GM06990 (cell line): Measurements from ENCODE around the gene RAB6C.
"Not testable (repeated sequence)": the region's sequence is repeated elsewhere in the genome, so short reads cannot be mapped to it uniquely, and the experiment has no call there.

Experiments used
- DNase-seq: peaks from one replicate; pipeline ENCODE4 v3.0.0-alpha.2; 2011; ENCODE audit not compliant: insufficient read length; ENCODE audit errors: extremely low read depth
- H3K27me3 ChIP-seq: replicated peaks from 2 replicates; pipeline ENCODE4 v1.6.0; 2011; ENCODE audit warnings: low read length; ENCODE audit not compliant: control insufficient read depth, insufficient read depth
- H3K36me3 ChIP-seq: 2 replicates; pipeline ENCODE4 v1.5.1; 2011; ENCODE audit warnings: low read length; ENCODE audit not compliant: control insufficient read depth, insufficient read depth
- H3K4me3 ChIP-seq: replicated peaks from 2 replicates; pipeline ENCODE4 v1.5.1; 2011; ENCODE audit warnings: low read depth, mild to moderate bottlenecking, control low read depth, low read length
- CTCF ChIP-seq: IDR thresholded peaks from 2 replicates; pipeline ENCODE4 v1.5.1; 2011; ENCODE audit warnings: low read length, control low read depth, mild to moderate bottlenecking, inconsistent platforms; ENCODE audit not compliant: insufficient read depth, poor library complexity, severe bottlenecking

The RAB6C gene

DNA sequence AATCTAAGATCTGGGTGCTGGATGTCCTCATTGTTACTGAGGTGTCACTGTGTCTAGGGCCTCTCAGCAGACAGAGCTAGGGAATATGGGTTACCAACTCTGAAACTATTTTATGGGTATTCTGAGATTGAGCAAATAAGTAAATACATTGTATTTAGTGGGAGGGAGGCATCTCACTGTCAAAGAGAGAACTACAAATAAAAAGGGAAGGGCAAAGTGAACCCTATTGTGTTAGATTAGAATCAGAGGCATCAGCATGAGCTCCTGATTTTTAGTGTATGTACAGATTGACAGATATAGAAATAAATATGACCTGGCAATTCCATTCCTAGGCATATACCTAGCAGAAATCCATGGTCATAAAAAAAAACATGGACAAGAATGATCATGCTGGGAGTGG is 33.9 kb upstream of the RAB6C start:
- Histone ChIP-seq H3K27me3 (no peaks in the 10 kb centered on the region), H3K36me3 (no peaks in the 10 kb centered on the region), H3K4me3 (no peak overlapping the region)
- no peak for DNase-seq
- TF ChIP-seq CTCF: no peak

GRCh38 chr2:129947712-129948111 is 31.8 kb upstream of the RAB6C start:
- not testable (repeated sequence) for H3K4me3 ChIP-seq, DNase-seq, H3K27me3 ChIP-seq, H3K36me3 ChIP-seq

GRCh38 chr2:129956171-129956570 is 23.3 kb upstream of the RAB6C start:
- DNase-seq, H3K36me3 ChIP-seq, H3K4me3 ChIP-seq, H3K27me3 ChIP-seq: not testable (repeated sequence)

- Histone ChIP-seq H3K27me3 (no peaks in the 10 kb centered on the region), H3K4me3 (no peak overlapping the region), H3K36me3 (no peaks in the 10 kb centered on the region)
- DNase-seq: no peak
- TF ChIP-seq CTCF: no peak
Measured at GRCh38 chr2:129957891-129958290, 21.6 kb upstream of the RAB6C start.

DNA sequence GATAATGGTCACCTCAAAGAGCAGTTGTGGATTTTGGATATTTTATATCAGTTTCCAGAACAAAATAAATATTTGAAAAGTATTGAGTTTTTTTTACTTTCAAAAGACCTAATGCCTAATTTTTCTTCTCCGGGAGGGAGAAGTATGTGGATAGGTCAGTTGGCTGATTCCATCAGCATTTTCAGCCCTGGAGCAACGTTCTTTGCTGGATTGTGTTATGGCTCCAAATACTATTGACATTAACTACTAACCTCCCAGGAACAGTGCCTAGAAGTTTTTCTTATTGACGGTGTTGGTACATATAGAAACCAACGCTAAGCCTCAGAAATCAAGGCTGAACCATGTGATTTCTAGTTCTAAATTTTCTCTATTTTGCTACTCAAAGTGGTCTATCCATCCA is 20.7 kb upstream of the RAB6C start:
- DNase-seq, H3K27me3 ChIP-seq, H3K4me3 ChIP-seq, H3K36me3 ChIP-seq: not testable (repeated sequence)

- not testable (repeated sequence) for DNase-seq, H3K4me3 ChIP-seq, H3K36me3 ChIP-seq, H3K27me3 ChIP-seq
Measured at GRCh38 chr2:129968605-129969004, 10.9 kb upstream of the RAB6C start.

- Histone ChIP-seq H3K27me3 (no peaks in the 10 kb centered on the region), H3K4me3 (no peak overlapping the region), H3K36me3 (no peaks in the 10 kb centered on the region)
- TF ChIP-seq CTCF: no peak
- DNase-seq: no peak
Measured at GRCh38 chr2:129975016-129975774, 4.3 kb upstream of the RAB6C start.

- DNase-seq, H3K36me3 ChIP-seq, H3K27me3 ChIP-seq, H3K4me3 ChIP-seq: not testable (repeated sequence)
Measured at GRCh38 chr2:129976969-129977368, 2.5 kb upstream of the RAB6C start.
